ENCODE measurements around the gene CCDC85A. TPM values are rescaled to one million over a fixed set of nuclear protein-coding genes. Genes with fewer than 3 reads are reported as not detected.

CCDC85A gene
- total RNA-seq, 6 donors from 2014 or later, result 11.6 to 41.7 (median 26.1) TPM

DNA sequence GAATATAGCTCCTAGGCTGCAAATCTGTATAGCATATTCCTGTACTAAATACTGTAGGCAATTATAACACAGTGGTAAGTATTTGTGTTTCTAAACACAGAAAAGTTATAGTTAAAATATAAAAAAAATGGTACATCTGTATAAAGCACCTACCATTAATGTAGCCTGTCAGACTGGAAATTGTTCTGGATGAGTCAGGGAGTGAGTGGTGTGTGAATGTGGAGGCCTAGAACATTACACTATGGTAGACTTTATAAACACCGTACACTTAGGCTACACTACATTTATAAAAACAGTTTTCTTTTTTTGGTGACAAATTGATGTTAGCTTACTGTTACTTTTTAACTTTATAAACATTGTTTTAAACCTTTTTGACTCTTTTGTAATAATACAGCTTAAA is 226.3 kb downstream of the CCDC85A start:
- Histone ChIP-seq H3K27ac (no peak overlapping the region), H3K27me3 (no peaks in the 10 kb centered on the region), H3K4me1 (no peaks in the 10 kb centered on the region), H3K4me3 (no peak overlapping the region), H3K36me3 (no peaks in the 10 kb centered on the region), H3K9me3 (no peaks in the 10 kb centered on the region)
- 82 to 88% methylated on average over 1 of the region's 1 CpG for WGBS, 2 donors
- TF ChIP-seq, protein P1, sequence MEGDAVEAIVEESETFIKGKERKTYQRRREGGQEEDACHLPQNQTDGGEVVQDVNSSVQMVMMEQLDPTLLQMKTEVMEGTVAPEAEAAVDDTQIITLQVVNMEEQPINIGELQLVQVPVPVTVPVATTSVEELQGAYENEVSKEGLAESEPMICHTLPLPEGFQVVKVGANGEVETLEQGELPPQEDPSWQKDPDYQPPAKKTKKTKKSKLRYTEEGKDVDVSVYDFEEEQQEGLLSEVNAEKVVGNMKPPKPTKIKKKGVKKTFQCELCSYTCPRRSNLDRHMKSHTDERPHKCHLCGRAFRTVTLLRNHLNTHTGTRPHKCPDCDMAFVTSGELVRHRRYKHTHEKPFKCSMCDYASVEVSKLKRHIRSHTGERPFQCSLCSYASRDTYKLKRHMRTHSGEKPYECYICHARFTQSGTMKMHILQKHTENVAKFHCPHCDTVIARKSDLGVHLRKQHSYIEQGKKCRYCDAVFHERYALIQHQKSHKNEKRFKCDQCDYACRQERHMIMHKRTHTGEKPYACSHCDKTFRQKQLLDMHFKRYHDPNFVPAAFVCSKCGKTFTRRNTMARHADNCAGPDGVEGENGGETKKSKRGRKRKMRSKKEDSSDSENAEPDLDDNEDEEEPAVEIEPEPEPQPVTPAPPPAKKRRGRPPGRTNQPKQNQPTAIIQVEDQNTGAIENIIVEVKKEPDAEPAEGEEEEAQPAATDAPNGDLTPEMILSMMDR (IDR thresholded peaks at IDR 0.05), result no peak
- TF ChIP-seq POLR2AphosphoS5 (IDR thresholded peaks at IDR 0.05), result no peak
- no peak for TF ChIP-seq EP300 (IDR thresholded peaks at IDR 0.05)
- no peak for TF ChIP-seq POLR2A (IDR thresholded peaks at IDR 0.05)
- ATAC-seq (ENCODE audit: low FRiP score in 2 of 2), result no peak
- DNase-seq, result no peak

DNA sequence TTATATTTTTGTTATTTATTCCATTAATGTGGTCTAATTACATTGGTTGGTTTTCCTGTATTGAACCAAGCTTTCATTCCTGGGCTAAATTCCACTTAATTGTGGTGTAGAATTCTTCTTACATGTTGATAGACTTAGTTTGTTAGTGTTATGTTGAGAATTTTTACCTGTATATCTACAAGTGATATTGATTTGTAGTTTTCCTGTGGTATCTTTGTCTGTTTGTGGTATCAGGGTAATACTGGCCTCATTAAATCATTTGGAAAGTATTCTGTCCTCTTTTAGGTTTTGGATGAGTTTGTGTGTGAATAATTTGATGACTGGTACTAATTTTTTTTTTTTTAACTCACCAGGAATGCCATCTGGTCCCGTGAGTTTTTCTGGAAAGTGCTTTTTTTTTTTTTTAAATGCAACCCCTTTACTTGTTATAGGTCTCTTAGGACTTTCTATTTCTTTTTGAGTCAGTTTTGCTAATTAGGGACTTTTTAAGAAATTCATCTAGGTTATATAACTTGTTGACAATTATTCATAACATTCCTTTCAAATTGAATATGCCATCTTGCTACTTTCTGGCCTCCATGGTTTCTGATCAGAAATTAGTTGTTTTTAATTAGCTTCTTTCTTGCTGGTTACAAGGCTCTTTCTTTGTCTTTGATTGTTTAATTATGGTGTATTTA is 232.8 kb downstream of the CCDC85A start:
- DNase-seq (no peak), ATAC-seq (ENCODE audit: low FRiP score in 2 of 2) (no peak)
- no peaks in the 10 kb centered on the region for H3K36me3 ChIP-seq
- H3K27ac ChIP-seq, result no peak overlapping the region
- peaks cover 0 to 4% (median 0%) of the 10 kb centered on the region in 4 donors for H3K9me3 ChIP-seq
- no peaks in the 10 kb centered on the region for H3K4me1 ChIP-seq
- TF ChIP-seq EP300 (IDR thresholded peaks at IDR 0.05), result no peak
- no peak for TF ChIP-seq POLR2A (IDR thresholded peaks at IDR 0.05)
- no peak for TF ChIP-seq POLR2AphosphoS5 (IDR thresholded peaks at IDR 0.05)
- TF ChIP-seq, protein P1 (IDR thresholded peaks at IDR 0.05), result no peak
- no peak overlapping the region for H3K4me3 ChIP-seq
- 80 to 100% methylated on average over 1 of the region's 1 CpG for WGBS, 2 donors
- no peaks in the 10 kb centered on the region for H3K27me3 ChIP-seq

Small RNAs within 50 kb of the gene (small RNA-seq; reads per million reads assigned to genes)
- gene RNA5SP93, result 0 reads per million in 4 donors
